Rectal smooth muscle tissue (tissue), 1 donor: ENCODE data around the gene OGDH.
"Not testable (repeated sequence)": the region's sequence is repeated elsewhere in the genome, so short reads cannot be mapped to it uniquely, and the experiment has no call there.

Experiments
- H3K27ac ChIP-seq: one replicate; pipeline ENCODE4 v1.7.0; 2013; ENCODE audit warnings: low read depth, low read length, inconsistent platforms
- H3K27me3 ChIP-seq: one replicate; pipeline ENCODE4 v1.7.0; 2013; ENCODE audit warnings: low read length; ENCODE audit not compliant: control insufficient read depth, insufficient read depth
- H3K36me3 ChIP-seq: one replicate; pipeline ENCODE4 v1.7.0; 2013; ENCODE audit warnings: low read length; ENCODE audit not compliant: control insufficient read depth, insufficient read depth
- H3K4me1 ChIP-seq: one replicate; pipeline ENCODE4 v1.7.0; 2013; ENCODE audit warnings: low read length; ENCODE audit not compliant: control insufficient read depth, insufficient read depth
- H3K4me3 ChIP-seq: one replicate; pipeline ENCODE4 v1.7.0; 2013; ENCODE audit warnings: low read length
- H3K9ac ChIP-seq: one replicate; pipeline ENCODE4 v1.7.0; 2013; ENCODE audit warnings: low read length

The OGDH gene

GRCh38 chr7:44606341-44607140 is at the start of gene OGDH:
OGDH (plus strand) TSS chr7:44606627; CDS start chr7:44624344, 17,717 bp downstream.
- Histone ChIP-seq H3K4me1 (peaks cover 3% of the 10 kb centered on the region), H3K4me3 (peak within 1 kb of the TSS; percentile 81), H3K9ac (peak within 1 kb of the TSS; percentile 93), H3K27me3 (no peaks in the 10 kb centered on the region), H3K36me3 (no peaks in the 10 kb centered on the region), H3K27ac (peak within 1 kb of the TSS; percentile 94)

- no peak overlapping the region for H3K27ac ChIP-seq
- H3K36me3 ChIP-seq: no peaks in the 10 kb centered on the region
- H3K27me3 ChIP-seq: no peaks in the 10 kb centered on the region
- H3K4me1 ChIP-seq: no peaks in the 10 kb centered on the region
- H3K4me3 ChIP-seq: no peak overlapping the region
- no peak overlapping the region for H3K9ac ChIP-seq
Measured at GRCh38 chr7:44557485-44557884, 48.9 kb upstream of the OGDH start.

GRCh38 chr7:44559485-44559884 is 46.9 kb upstream of the OGDH start:
- H3K4me1 ChIP-seq: no peaks in the 10 kb centered on the region
- no peak overlapping the region for H3K27ac ChIP-seq
- no peaks in the 10 kb centered on the region for H3K27me3 ChIP-seq
- no peak overlapping the region for H3K9ac ChIP-seq
- no peak overlapping the region for H3K4me3 ChIP-seq
- peaks cover 4% of the 10 kb centered on the region for H3K36me3 ChIP-seq

- Histone ChIP-seq H3K36me3 (peaks cover 11% of the 10 kb centered on the region), H3K27ac (no peak overlapping the region), H3K27me3 (no peaks in the 10 kb centered on the region), H3K4me3 (no peak overlapping the region), H3K9ac (no peak overlapping the region), H3K4me1 (no peaks in the 10 kb centered on the region)
Measured at GRCh38 chr7:44561481-44561880, 44.9 kb upstream of the OGDH start.

GRCh38 chr7:44561962-44562621 is 44.3 kb upstream of the OGDH start:
- Histone ChIP-seq H3K4me3 (no peak overlapping the region), H3K4me1 (no peaks in the 10 kb centered on the region), H3K27me3 (no peaks in the 10 kb centered on the region), H3K27ac (no peak overlapping the region), H3K9ac (no peak overlapping the region), H3K36me3 (peaks cover 11% of the 10 kb centered on the region)

- H3K27me3 ChIP-seq, H3K4me3 ChIP-seq, H3K4me1 ChIP-seq, H3K27ac ChIP-seq, H3K9ac ChIP-seq: not testable (repeated sequence)
- H3K36me3 ChIP-seq: peaks cover 15% of the 10 kb centered on the region
Measured at GRCh38 chr7:44562622-44562962, 43.8 kb upstream of the OGDH start.

- H3K4me1 ChIP-seq: no peaks in the 10 kb centered on the region
- H3K9ac ChIP-seq: no peak overlapping the region
- H3K27me3 ChIP-seq: no peaks in the 10 kb centered on the region
- H3K4me3 ChIP-seq: no peak overlapping the region
- H3K36me3 ChIP-seq: peaks cover 21% of the 10 kb centered on the region
- no peak overlapping the region for H3K27ac ChIP-seq
Measured at GRCh38 chr7:44563171-44563679, 43.2 kb upstream of the OGDH start.

- H3K4me3 ChIP-seq: no peak overlapping the region
- peaks cover 35% of the 10 kb centered on the region for H3K36me3 ChIP-seq
- no peak overlapping the region for H3K27ac ChIP-seq
- no peak overlapping the region for H3K9ac ChIP-seq
- H3K4me1 ChIP-seq: no peaks in the 10 kb centered on the region
- H3K27me3 ChIP-seq: no peaks in the 10 kb centered on the region
Measured at GRCh38 chr7:44564606-44565005, 41.8 kb upstream of the OGDH start.

- H3K4me1 ChIP-seq: no peaks in the 10 kb centered on the region
- no peak overlapping the region for H3K4me3 ChIP-seq
- H3K27me3 ChIP-seq: no peaks in the 10 kb centered on the region
- H3K27ac ChIP-seq: no peak overlapping the region
- no peak overlapping the region for H3K9ac ChIP-seq
- H3K36me3 ChIP-seq: peaks cover 41% of the 10 kb centered on the region
Measured at GRCh38 chr7:44565097-44565794, 41.2 kb upstream of the OGDH start.

- peaks cover 46% of the 10 kb centered on the region for H3K36me3 ChIP-seq
Measured at GRCh38 chr7:44565795-44566559, 40.5 kb upstream of the OGDH start.

GRCh38 chr7:44566680-44567079 is 39.7 kb upstream of the OGDH start:
- H3K4me1 ChIP-seq: no peaks in the 10 kb centered on the region
- H3K4me3 ChIP-seq: no peak overlapping the region
- H3K9ac ChIP-seq: no peak overlapping the region
- no peak overlapping the region for H3K27ac ChIP-seq
- peaks cover 52% of the 10 kb centered on the region for H3K36me3 ChIP-seq
- no peaks in the 10 kb centered on the region for H3K27me3 ChIP-seq

More at GRCh38 chr7:44565795-44566559, 40.5 kb upstream of the OGDH start:
- Histone ChIP-seq H3K27ac (no peak overlapping the region), H3K27me3 (no peaks in the 10 kb centered on the region), H3K9ac (no peak overlapping the region), H3K4me3 (no peak overlapping the region), H3K4me1 (no peaks in the 10 kb centered on the region)

GRCh38 chr7:44567884-44568283 is 38.5 kb upstream of the OGDH start:
- no peak overlapping the region for H3K4me3 ChIP-seq
- peaks cover 5% of the 10 kb centered on the region for H3K4me1 ChIP-seq
- peaks cover 61% of the 10 kb centered on the region for H3K36me3 ChIP-seq
- H3K9ac ChIP-seq: no peak overlapping the region
- no peak overlapping the region for H3K27ac ChIP-seq
- no peaks in the 10 kb centered on the region for H3K27me3 ChIP-seq
